ENCODE measurements around the gene H6PD.

The H6PD gene

DNA sequence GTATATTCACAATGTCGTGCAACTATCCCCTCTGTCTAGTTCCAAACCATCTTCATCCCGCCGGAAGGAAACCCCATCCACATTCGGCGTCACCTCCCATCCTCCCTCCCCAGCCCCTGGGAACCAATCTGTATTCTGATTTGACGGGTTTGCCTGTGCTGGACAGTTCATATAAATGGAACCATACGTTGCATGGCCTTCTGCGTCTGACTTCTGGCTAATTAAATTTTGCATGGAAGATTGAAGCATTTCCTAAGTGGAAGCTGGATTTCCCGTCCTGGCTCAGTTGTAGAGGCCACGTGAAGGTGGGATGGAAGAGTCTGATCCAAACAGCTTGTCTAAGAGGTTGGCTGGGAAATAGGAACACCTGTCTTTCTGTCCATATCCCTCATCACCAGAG lies 72.7 kb downstream of the H6PD start:
- H3K36me3 ChIP-seq (ENCODE audit: control insufficient read depth in 4 of 4, insufficient read depth in 4 of 4, low read length in 3 of 4): no peaks in the 10 kb centered on the region
- no peak overlapping the region for H3K4me3 ChIP-seq (ENCODE audit: control insufficient read depth in 1 of 7, extremely low read depth in 1 of 7, insufficient read depth in 4 of 7, low read depth in 2 of 7, low read length in 6 of 7)
- H3K27ac ChIP-seq (ENCODE audit: insufficient read depth in 1 of 2, low read depth in 1 of 2, low read length in 2 of 2, poor library complexity in 1 of 2, severe bottlenecking in 2 of 2): no peak overlapping the region
- 99% methylated on average over 10 of the region's 10 CpGs for WGBS (ENCODE audit: insufficient coverage)
- peaks cover 0 to 3% (median 0%) of the 10 kb centered on the region in 4 experiments for H3K4me1 ChIP-seq (ENCODE audit: control extremely low read depth in 1 of 4, control insufficient read depth in 4 of 4, insufficient read depth in 4 of 4, low read length in 3 of 4)
- CTCF ChIA-PET: interaction anchor here (1.0 to 1.6 kb wide), 3 partner anchors 11 to 18 kb away, joined by 3 to 4 read pairs (median 4); no protein-coding TSS in a partner anchor
- H3K27me3 ChIP-seq (replicated peaks in 2 of 5; ENCODE audit: control insufficient read depth in 4 of 5, insufficient read depth in 5 of 5, low read length in 4 of 5): peaks cover 0 to 1% (median 0%) of the 10 kb centered on the region in 5 experiments
- no peaks in the 10 kb centered on the region for H3K9me3 ChIP-seq (ENCODE audit: control extremely low read depth in 1 of 5, control insufficient read depth in 4 of 5, insufficient read depth in 2 of 5, low read depth in 1 of 5, low read length in 4 of 5)
- POLR2A ChIA-PET: no interaction called here
- no peak for DNase-seq

DNA sequence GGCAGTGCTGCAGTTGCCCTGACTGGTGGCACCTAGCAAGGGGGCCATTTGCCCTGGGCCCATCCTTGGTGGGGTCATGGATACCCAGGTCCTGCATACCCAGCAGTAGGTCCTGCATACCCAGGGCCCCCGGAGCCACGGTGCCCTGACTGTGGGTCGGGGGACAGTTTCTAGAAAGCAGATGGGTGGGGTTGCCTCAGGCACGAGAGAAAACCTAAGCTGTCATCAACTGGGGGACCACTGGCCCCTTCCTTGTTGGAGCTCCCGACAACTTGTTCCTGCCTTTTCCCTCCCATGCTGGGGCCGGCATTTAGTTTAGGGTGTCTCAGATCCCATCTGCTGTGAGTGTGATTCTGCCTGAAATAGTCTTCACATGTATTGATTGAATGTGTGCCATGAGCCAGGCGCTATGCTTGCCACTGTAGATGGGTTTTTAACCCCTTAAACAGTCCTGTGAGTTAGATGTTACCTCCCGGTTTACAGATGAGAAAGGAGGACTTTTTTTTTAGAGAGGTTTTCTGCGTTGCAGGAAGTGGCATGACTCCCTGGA lies 73.7 kb downstream of the H6PD start:
- H3K27ac ChIP-seq (ENCODE audit: insufficient read depth in 1 of 2, low read depth in 1 of 2, low read length in 2 of 2, poor library complexity in 1 of 2, severe bottlenecking in 2 of 2): no peak overlapping the region
- no peaks in the 10 kb centered on the region for H3K9me3 ChIP-seq (ENCODE audit: control extremely low read depth in 1 of 5, control insufficient read depth in 4 of 5, insufficient read depth in 2 of 5, low read depth in 1 of 5, low read length in 4 of 5)
- no peaks in the 10 kb centered on the region for H3K4me1 ChIP-seq (ENCODE audit: control extremely low read depth in 1 of 4, control insufficient read depth in 4 of 4, insufficient read depth in 4 of 4, low read length in 3 of 4)
- H3K27me3 ChIP-seq (replicated peaks in 2 of 5; ENCODE audit: control insufficient read depth in 4 of 5, insufficient read depth in 5 of 5, low read length in 4 of 5): peaks cover 0 to 1% (median 0%) of the 10 kb centered on the region in 5 experiments
- 94% methylated on average over 9 of the region's 9 CpGs for WGBS (ENCODE audit: insufficient coverage)
- DNase-seq: no peak
- POLR2A ChIA-PET: no interaction called here
- no peak overlapping the region for H3K4me3 ChIP-seq (ENCODE audit: control insufficient read depth in 1 of 7, extremely low read depth in 1 of 7, insufficient read depth in 4 of 7, low read depth in 2 of 7, low read length in 6 of 7)
- no peaks in the 10 kb centered on the region for H3K36me3 ChIP-seq (ENCODE audit: control insufficient read depth in 4 of 4, insufficient read depth in 4 of 4, low read length in 3 of 4)
- CTCF ChIA-PET: interaction anchor here (1.6 kb wide), 1 partner anchor 19 kb away, joined by 4 read pairs; no protein-coding TSS in a partner anchor

DNA sequence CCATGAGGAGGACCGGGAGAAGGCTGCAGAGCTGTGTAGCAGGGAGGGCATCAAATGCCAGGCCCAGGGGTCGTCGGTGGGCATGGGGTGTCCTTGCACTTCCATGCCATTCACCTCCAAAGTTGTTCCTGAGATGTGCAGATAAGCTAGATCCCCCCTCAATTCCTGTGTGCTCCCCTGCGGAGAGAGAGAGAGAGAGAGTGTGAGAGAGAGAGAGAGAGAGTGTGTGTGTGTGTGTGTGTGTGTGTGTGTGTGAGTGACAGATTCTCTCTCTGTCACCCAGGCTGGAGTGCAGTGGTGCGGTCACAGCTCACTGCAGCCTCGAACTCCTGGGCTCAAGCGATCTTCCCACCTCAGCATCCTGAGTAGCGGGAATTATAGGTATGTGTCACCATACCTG lies 74.5 kb downstream of the H6PD start:
- Histone ChIP-seq H3K27me3 (replicated peaks in 2 of 5; ENCODE audit: control insufficient read depth in 4 of 5, insufficient read depth in 5 of 5, low read length in 4 of 5) (peaks cover 0 to 1% (median 0%) of the 10 kb centered on the region in 5 experiments), H3K4me1 (ENCODE audit: control extremely low read depth in 1 of 4, control insufficient read depth in 4 of 4, insufficient read depth in 4 of 4, low read length in 3 of 4) (no peaks in the 10 kb centered on the region), H3K9me3 (ENCODE audit: control extremely low read depth in 1 of 5, control insufficient read depth in 4 of 5, insufficient read depth in 2 of 5, low read depth in 1 of 5, low read length in 4 of 5) (no peaks in the 10 kb centered on the region), H3K36me3 (ENCODE audit: control insufficient read depth in 4 of 4, insufficient read depth in 4 of 4, low read length in 3 of 4) (no peaks in the 10 kb centered on the region), H3K27ac (ENCODE audit: insufficient read depth in 1 of 2, low read depth in 1 of 2, low read length in 2 of 2, poor library complexity in 1 of 2, severe bottlenecking in 2 of 2) (no peak overlapping the region), H3K4me3 (ENCODE audit: control insufficient read depth in 1 of 7, extremely low read depth in 1 of 7, insufficient read depth in 4 of 7, low read depth in 2 of 7, low read length in 6 of 7) (no peak overlapping the region)
- DNase-seq: no peak
- WGBS (ENCODE audit: insufficient coverage): 95% methylated on average over 4 of the region's 8 CpGs
- CTCF ChIA-PET: no interaction called here
- POLR2A ChIA-PET: no interaction called here

DNA sequence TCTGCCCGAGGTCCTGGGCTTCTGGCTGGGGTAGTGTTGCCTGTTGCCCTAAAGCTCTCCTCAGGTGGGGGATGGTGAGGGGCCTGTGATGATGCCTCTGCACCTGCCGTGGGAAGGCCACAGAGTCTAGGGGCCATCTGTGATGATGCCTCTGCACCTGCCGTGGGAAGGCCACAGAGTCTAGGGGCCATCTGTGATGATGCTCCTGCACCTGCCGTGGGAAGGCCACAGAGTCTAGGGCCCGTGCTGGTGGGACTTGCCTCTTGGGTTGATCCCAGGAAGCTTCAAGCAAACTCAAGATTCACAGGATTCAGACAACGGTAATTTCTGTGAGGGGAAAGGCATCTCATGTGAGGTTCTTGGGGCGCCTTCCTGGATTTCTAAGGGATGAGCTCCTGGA lies 75.4 kb downstream of the H6PD start:
- CTCF ChIA-PET: interaction anchor here (1.6 kb wide), 1 partner anchor 12 kb away, joined by 4 read pairs; no protein-coding TSS in a partner anchor
- Histone ChIP-seq H3K27me3 (replicated peaks in 2 of 5; ENCODE audit: control insufficient read depth in 4 of 5, insufficient read depth in 5 of 5, low read length in 4 of 5) (no peaks in the 10 kb centered on the region), H3K4me1 (ENCODE audit: control extremely low read depth in 1 of 4, control insufficient read depth in 4 of 4, insufficient read depth in 4 of 4, low read length in 3 of 4) (no peaks in the 10 kb centered on the region), H3K36me3 (ENCODE audit: control insufficient read depth in 4 of 4, insufficient read depth in 4 of 4, low read length in 3 of 4) (no peaks in the 10 kb centered on the region), H3K27ac (ENCODE audit: insufficient read depth in 1 of 2, low read depth in 1 of 2, low read length in 2 of 2, poor library complexity in 1 of 2, severe bottlenecking in 2 of 2) (no peak overlapping the region), H3K9me3 (ENCODE audit: control extremely low read depth in 1 of 5, control insufficient read depth in 4 of 5, insufficient read depth in 2 of 5, low read depth in 1 of 5, low read length in 4 of 5) (no peaks in the 10 kb centered on the region), H3K4me3 (ENCODE audit: control insufficient read depth in 1 of 7, extremely low read depth in 1 of 7, insufficient read depth in 4 of 7, low read depth in 2 of 7, low read length in 6 of 7) (no peak overlapping the region)
- DNase-seq: no peak
- 100% methylated on average over 5 of the region's 7 CpGs for WGBS (ENCODE audit: insufficient coverage)
- POLR2A ChIA-PET: no interaction called here

DNA sequence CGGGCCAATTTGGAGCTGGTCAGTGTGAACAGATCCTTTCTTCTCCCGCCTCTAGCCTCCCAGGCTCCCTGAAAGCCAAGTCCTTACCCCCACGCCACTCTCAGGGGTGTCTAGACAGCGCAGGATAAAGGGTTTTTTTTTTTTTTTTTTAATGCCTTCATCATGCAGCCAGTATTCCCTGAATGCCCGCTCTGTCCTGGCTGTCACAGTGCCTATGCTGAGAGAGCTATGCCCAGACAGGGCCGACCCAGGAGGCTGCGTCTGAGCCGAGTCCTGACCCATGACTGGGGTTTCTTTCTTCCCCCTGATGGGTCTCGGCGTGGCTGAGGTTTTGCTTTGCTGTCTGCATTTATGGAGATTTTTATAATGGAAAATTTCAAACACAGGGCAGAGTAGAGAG lies 76.5 kb downstream of the H6PD start:
- H3K27ac ChIP-seq (ENCODE audit: insufficient read depth in 1 of 2, low read depth in 1 of 2, low read length in 2 of 2, poor library complexity in 1 of 2, severe bottlenecking in 2 of 2): no peak overlapping the region
- peaks cover 0 to 9% (median 5%) of the 10 kb centered on the region in 4 experiments for H3K4me1 ChIP-seq (ENCODE audit: control extremely low read depth in 1 of 4, control insufficient read depth in 4 of 4, insufficient read depth in 4 of 4, low read length in 3 of 4)
- DNase-seq: no peak
- H3K36me3 ChIP-seq (ENCODE audit: control insufficient read depth in 4 of 4, insufficient read depth in 4 of 4, low read length in 3 of 4): no peaks in the 10 kb centered on the region
- CTCF ChIA-PET: interaction anchor here (1.6 kb wide), 1 partner anchor 13 kb away, joined by 4 read pairs; no protein-coding TSS in a partner anchor
- POLR2A ChIA-PET: no interaction called here
- no peaks in the 10 kb centered on the region for H3K9me3 ChIP-seq (ENCODE audit: control extremely low read depth in 1 of 5, control insufficient read depth in 4 of 5, insufficient read depth in 2 of 5, low read depth in 1 of 5, low read length in 4 of 5)
- H3K27me3 ChIP-seq (replicated peaks in 2 of 5; ENCODE audit: control insufficient read depth in 4 of 5, insufficient read depth in 5 of 5, low read length in 4 of 5): no peaks in the 10 kb centered on the region
- WGBS (ENCODE audit: insufficient coverage): 96% methylated on average over 8 of the region's 10 CpGs
- no peak overlapping the region for H3K4me3 ChIP-seq (ENCODE audit: control insufficient read depth in 1 of 7, extremely low read depth in 1 of 7, insufficient read depth in 4 of 7, low read depth in 2 of 7, low read length in 6 of 7)

DNA sequence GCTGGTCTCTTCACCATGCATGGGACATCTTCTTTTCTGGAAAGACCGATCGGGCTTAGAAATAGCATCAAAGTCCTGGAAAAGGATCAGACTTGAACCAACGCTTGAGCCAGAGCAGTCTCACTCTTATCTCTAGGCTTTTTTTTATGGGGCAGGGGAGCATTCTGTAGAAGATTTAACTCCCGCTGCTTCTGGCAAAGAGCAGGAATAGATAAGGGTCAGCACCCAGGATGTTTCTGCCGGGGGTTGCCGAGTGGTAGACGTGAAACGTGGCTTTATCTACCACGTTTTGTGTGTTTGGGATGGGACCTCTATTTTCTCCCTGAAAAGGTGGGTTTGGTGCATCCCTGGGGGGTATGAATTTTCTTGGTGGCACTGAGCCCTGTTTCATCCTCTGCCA lies 76.9 kb downstream of the H6PD start:
- CTCF ChIA-PET: no interaction called here
- 96% methylated on average over 5 of the region's 9 CpGs for WGBS (ENCODE audit: insufficient coverage)

DNA sequence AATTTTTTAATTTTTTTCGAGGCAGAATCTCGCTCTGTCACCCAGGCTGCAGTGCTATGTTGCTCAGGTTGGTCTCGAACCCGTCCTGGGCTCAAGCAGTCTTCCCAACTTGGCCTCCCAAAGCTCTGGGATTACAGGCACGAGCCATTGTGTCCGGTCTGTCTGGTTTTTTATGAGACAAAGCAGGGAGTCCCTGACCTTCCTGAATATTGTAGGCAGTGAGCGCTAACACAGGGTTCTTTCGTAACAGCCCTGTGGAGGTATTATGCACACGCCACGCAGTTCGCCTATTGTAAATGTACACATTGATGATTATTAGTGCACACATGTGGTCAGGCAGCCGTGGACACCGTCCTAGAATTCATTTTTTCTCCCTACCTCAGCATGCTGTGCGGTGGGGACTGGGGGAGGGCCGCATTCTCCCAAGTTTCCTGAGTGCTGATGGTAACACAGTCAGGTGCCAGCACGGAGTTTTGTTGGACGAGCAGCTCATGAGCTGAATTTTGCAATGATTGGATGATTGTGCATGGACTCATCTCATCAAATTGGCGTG lies 77.7 kb downstream of the H6PD start:
- no peak for DNase-seq
- H3K27ac ChIP-seq (ENCODE audit: insufficient read depth in 1 of 2, low read depth in 1 of 2, low read length in 2 of 2, poor library complexity in 1 of 2, severe bottlenecking in 2 of 2): no peak overlapping the region
- H3K9me3 ChIP-seq (ENCODE audit: control extremely low read depth in 1 of 5, control insufficient read depth in 4 of 5, insufficient read depth in 2 of 5, low read depth in 1 of 5, low read length in 4 of 5): no peaks in the 10 kb centered on the region
- H3K27me3 ChIP-seq (replicated peaks in 2 of 5; ENCODE audit: control insufficient read depth in 4 of 5, insufficient read depth in 5 of 5, low read length in 4 of 5): no peaks in the 10 kb centered on the region
- no peaks in the 10 kb centered on the region for H3K36me3 ChIP-seq (ENCODE audit: control insufficient read depth in 4 of 4, insufficient read depth in 4 of 4, low read length in 3 of 4)
- no peak overlapping the region for H3K4me3 ChIP-seq (ENCODE audit: control insufficient read depth in 1 of 7, extremely low read depth in 1 of 7, insufficient read depth in 4 of 7, low read depth in 2 of 7, low read length in 6 of 7)
- WGBS (ENCODE audit: insufficient coverage): 98% methylated on average over 17 of the region's 18 CpGs
- CTCF ChIA-PET: interaction anchor here (0.7 kb wide), 1 partner anchor 11 kb away, joined by 3 read pairs; no protein-coding TSS in a partner anchor
- H3K4me1 ChIP-seq (ENCODE audit: control extremely low read depth in 1 of 4, control insufficient read depth in 4 of 4, insufficient read depth in 4 of 4, low read length in 3 of 4): peaks cover 0 to 9% (median 6%) of the 10 kb centered on the region in 4 experiments
- POLR2A ChIA-PET: no interaction called here

More for the DNA sequence above, 76.9 kb downstream of the H6PD start:
- H3K36me3 ChIP-seq (ENCODE audit: control insufficient read depth in 4 of 4, insufficient read depth in 4 of 4, low read length in 3 of 4): no peaks in the 10 kb centered on the region
- DNase-seq: no peak
- no peaks in the 10 kb centered on the region for H3K9me3 ChIP-seq (ENCODE audit: control extremely low read depth in 1 of 5, control insufficient read depth in 4 of 5, insufficient read depth in 2 of 5, low read depth in 1 of 5, low read length in 4 of 5)
- H3K4me1 ChIP-seq (ENCODE audit: control extremely low read depth in 1 of 4, control insufficient read depth in 4 of 4, insufficient read depth in 4 of 4, low read length in 3 of 4): peaks cover 0 to 9% (median 6%) of the 10 kb centered on the region in 4 experiments
- H3K27me3 ChIP-seq (replicated peaks in 2 of 5; ENCODE audit: control insufficient read depth in 4 of 5, insufficient read depth in 5 of 5, low read length in 4 of 5): no peaks in the 10 kb centered on the region
- H3K4me3 ChIP-seq (ENCODE audit: control insufficient read depth in 1 of 7, extremely low read depth in 1 of 7, insufficient read depth in 4 of 7, low read depth in 2 of 7, low read length in 6 of 7): no peak overlapping the region
- H3K27ac ChIP-seq (ENCODE audit: insufficient read depth in 1 of 2, low read depth in 1 of 2, low read length in 2 of 2, poor library complexity in 1 of 2, severe bottlenecking in 2 of 2): no peak overlapping the region
- POLR2A ChIA-PET: interaction anchor here (0.6 kb wide), 1 partner anchor 176 kb away, joined by 3 read pairs; no protein-coding TSS in a partner anchor
